Mesendoderm (in vitro differentiated cells): Measurements from ENCODE around the gene MAP4K1.
"Not testable (repeated sequence)": the region's sequence is repeated elsewhere in the genome, so short reads cannot be mapped to it uniquely, and the experiment has no call there.

Experiments used
- DNase-seq: peaks from one replicate; pipeline ENCODE4 v3.0.0; 2013
- H2AK5ac ChIP-seq: 2 replicates; pipeline ENCODE4 v1.6.1; 2013; ENCODE audit warnings: low read length, inconsistent platforms
- H2BK120ac ChIP-seq: 2 replicates; pipeline ENCODE4 v1.6.1; 2013; ENCODE audit warnings: low read depth, mild to moderate bottlenecking, low read length, moderate library complexity, mixed read lengths
- H2BK15ac ChIP-seq: replicated peaks from 2 replicates; pipeline ENCODE4 v1.6.1; 2013; ENCODE audit warnings: low read depth, mild to moderate bottlenecking, moderate library complexity
- H2BK5ac ChIP-seq: 2 replicates; pipeline ENCODE4 v1.6.1; 2013; ENCODE audit warnings: low read length, inconsistent platforms
- H3K18ac ChIP-seq: 2 replicates; pipeline ENCODE4 v1.6.1; 2013; ENCODE audit warnings: mild to moderate bottlenecking, low read length, mixed read lengths
- H3K23ac ChIP-seq: one replicate; pipeline ENCODE4 v1.6.1; 2013; ENCODE audit warnings: low read length
- H3K27ac ChIP-seq: 2 replicates; pipeline ENCODE4 v1.5.1; 2013; ENCODE audit warnings: low read depth, mild to moderate bottlenecking, inconsistent platforms, low read length, moderate library complexity
- H3K27me3 ChIP-seq: 2 replicates; pipeline ENCODE4 v1.6.1; 2013; ENCODE audit warnings: low read length, control low read depth, mild to moderate bottlenecking, inconsistent platforms; ENCODE audit not compliant: insufficient read depth, poor library complexity
- H3K36me3 ChIP-seq: 2 replicates; pipeline ENCODE4 v1.6.1; 2013; ENCODE audit warnings: low read length, inconsistent platforms; ENCODE audit not compliant: control insufficient read depth, insufficient read depth
- H3K4ac ChIP-seq: one replicate; pipeline ENCODE4 v1.6.1; 2013; ENCODE audit warnings: low read depth, mild to moderate bottlenecking, low read length, moderate library complexity
- H3K4me1 ChIP-seq: 2 replicates; pipeline ENCODE4 v1.6.1; 2013; ENCODE audit warnings: low read depth, low read length, inconsistent platforms; ENCODE audit not compliant: control insufficient read depth
- H3K4me2 ChIP-seq: 2 replicates; pipeline ENCODE4 v1.6.1; 2013; ENCODE audit warnings: low read length
- H3K4me3 ChIP-seq: 2 replicates; pipeline ENCODE4 v1.5.1; 2013; ENCODE audit warnings: mild to moderate bottlenecking, low read length
- H3K56ac ChIP-seq: one replicate; pipeline ENCODE4 v1.6.1; 2013; ENCODE audit warnings: low read length
- H3K79me1 ChIP-seq: 2 replicates; pipeline ENCODE4 v1.6.1; 2013; ENCODE audit warnings: low read length, inconsistent platforms
- H3K79me2 ChIP-seq: 2 replicates; pipeline ENCODE4 v1.6.1; 2013; ENCODE audit warnings: mild to moderate bottlenecking, low read length; ENCODE audit not compliant: control insufficient read depth, insufficient read depth
- H3K9ac ChIP-seq: 2 replicates; pipeline ENCODE4 v1.6.1; 2013; ENCODE audit warnings: low read length, inconsistent platforms
- H4K5ac ChIP-seq: one replicate; pipeline ENCODE4 v1.6.1; 2013; ENCODE audit warnings: low read length
- H4K8ac ChIP-seq: one replicate; pipeline ENCODE4 v1.6.1; 2013; ENCODE audit warnings: low read depth, mild to moderate bottlenecking, control low read depth, low read length, moderate library complexity
- WGBS: extraction: QIAGEN DNeasy Blood & Tissue Kit; methylation state at CpG from one replicate; pipeline ENCODE4 v1.1.7; 2013; ENCODE audit warnings: low lambda C conversion rate, missing lambda C conversion rate; ENCODE audit not compliant: insufficient coverage; ENCODE audit errors: extremely low coverage; 5-methylcytosine and 5-hydroxymethylcytosine counted together

MAP4K1 gene

GRCh38 chr19:38555200-38555599, 62.6 kb downstream of the MAP4K1 start:
- H3K4me2 ChIP-seq = no peak overlapping the region
- H2BK120ac ChIP-seq = no peak overlapping the region
- H4K8ac ChIP-seq = no peak overlapping the region
- no peak overlapping the region for H3K4ac ChIP-seq
- no peak overlapping the region for H3K18ac ChIP-seq
- no peak overlapping the region for H2AK5ac ChIP-seq
- no peak overlapping the region for H3K23ac ChIP-seq
- no peak overlapping the region for H3K27ac ChIP-seq
- WGBS = no CpG with 5 or more reads among the region's 8 CpGs
- no peak overlapping the region for H4K5ac ChIP-seq
- no peaks in the 10 kb centered on the region for H3K36me3 ChIP-seq
- H3K79me1 ChIP-seq = no peaks in the 10 kb centered on the region
- H3K56ac ChIP-seq = no peak overlapping the region
- H3K79me2 ChIP-seq = no peaks in the 10 kb centered on the region
- no peak overlapping the region for H3K4me3 ChIP-seq
- no peak overlapping the region for H2BK5ac ChIP-seq
- H3K4me1 ChIP-seq = no peaks in the 10 kb centered on the region
- H3K9ac ChIP-seq = no peak overlapping the region
- no peak overlapping the region for H2BK15ac ChIP-seq
- H3K27me3 ChIP-seq = no peaks in the 10 kb centered on the region
- DNase-seq = no peak

- H3K56ac ChIP-seq = no peak overlapping the region
- H3K4me3 ChIP-seq = no peak overlapping the region
- no peak overlapping the region for H3K4ac ChIP-seq
- no peaks in the 10 kb centered on the region for H3K79me2 ChIP-seq
- no peak overlapping the region for H4K8ac ChIP-seq
- no peaks in the 10 kb centered on the region for H3K27me3 ChIP-seq
- no peak overlapping the region for H3K18ac ChIP-seq
- DNase-seq = no peak
- no peak overlapping the region for H2BK15ac ChIP-seq
- no peaks in the 10 kb centered on the region for H3K79me1 ChIP-seq
- no peak overlapping the region for H4K5ac ChIP-seq
- no peaks in the 10 kb centered on the region for H3K36me3 ChIP-seq
- no peak overlapping the region for H3K9ac ChIP-seq
- no CpG with 5 or more reads among the region's 3 CpGs for WGBS
- H3K4me1 ChIP-seq = no peaks in the 10 kb centered on the region
- no peak overlapping the region for H2BK120ac ChIP-seq
- H2AK5ac ChIP-seq = no peak overlapping the region
- no peak overlapping the region for H3K27ac ChIP-seq
- no peak overlapping the region for H2BK5ac ChIP-seq
- no peak overlapping the region for H3K4me2 ChIP-seq
- H3K23ac ChIP-seq = no peak overlapping the region
These were observed 63.0 kb downstream of the MAP4K1 start for GRCh38 chr19:38554676-38555141.

- DNase-seq, H3K18ac ChIP-seq, H3K79me1 ChIP-seq, H3K23ac ChIP-seq, H3K4me1 ChIP-seq, H3K4ac ChIP-seq, H3K9ac ChIP-seq, H3K27me3 ChIP-seq, H3K36me3 ChIP-seq, H2BK5ac ChIP-seq, H4K8ac ChIP-seq, H3K56ac ChIP-seq, H3K4me3 ChIP-seq, H4K5ac ChIP-seq, H2AK5ac ChIP-seq, H3K27ac ChIP-seq, H3K4me2 ChIP-seq, H2BK120ac ChIP-seq, H2BK15ac ChIP-seq, H3K79me2 ChIP-seq: not testable (repeated sequence)
- WGBS = no CpG with 5 or more reads among the region's 1 CpG
These were observed 64.5 kb downstream of the MAP4K1 start for GRCh38 chr19:38553239-38553638.

GRCh38 chr19:38551450-38551813, 66.3 kb downstream of the MAP4K1 start:
- H3K27me3 ChIP-seq = no peaks in the 10 kb centered on the region

GRCh38 chr19:38550376-38550775, 67.4 kb downstream of the MAP4K1 start:
- Histone ChIP-seq H3K4me2 (no peak overlapping the region), H2AK5ac (no peak overlapping the region), H4K5ac (no peak overlapping the region), H3K4ac (no peak overlapping the region), H3K9ac (no peak overlapping the region), H3K56ac (no peak overlapping the region), H3K79me1 (no peaks in the 10 kb centered on the region), H3K4me1 (no peaks in the 10 kb centered on the region), H3K36me3 (no peaks in the 10 kb centered on the region), H3K27ac (no peak overlapping the region), H3K18ac (no peak overlapping the region), H3K4me3 (no peak overlapping the region), H3K23ac (no peak overlapping the region), H2BK5ac (no peak overlapping the region), H2BK120ac (no peak overlapping the region), H2BK15ac (no peak overlapping the region), H3K27me3 (no peaks in the 10 kb centered on the region), H4K8ac (no peak overlapping the region), H3K79me2 (no peaks in the 10 kb centered on the region)
- no CpG with 5 or more reads among the region's 3 CpGs for WGBS
- no peak for DNase-seq

More at GRCh38 chr19:38551450-38551813, 66.3 kb downstream of the MAP4K1 start:
- Histone ChIP-seq H3K4ac (no peak overlapping the region), H3K79me2 (no peaks in the 10 kb centered on the region), H3K4me3 (no peak overlapping the region), H4K8ac (no peak overlapping the region), H3K79me1 (no peaks in the 10 kb centered on the region), H2BK5ac (no peak overlapping the region), H2AK5ac (no peak overlapping the region), H2BK120ac (no peak overlapping the region), H2BK15ac (no peak overlapping the region), H3K9ac (no peak overlapping the region), H4K5ac (no peak overlapping the region), H3K4me2 (no peak overlapping the region), H3K18ac (no peak overlapping the region), H3K56ac (no peak overlapping the region), H3K36me3 (no peaks in the 10 kb centered on the region), H3K23ac (no peak overlapping the region), H3K27ac (no peak overlapping the region), H3K4me1 (no peaks in the 10 kb centered on the region)
- no CpG with 5 or more reads among the region's 6 CpGs for WGBS
- DNase-seq = no peak

DNA sequence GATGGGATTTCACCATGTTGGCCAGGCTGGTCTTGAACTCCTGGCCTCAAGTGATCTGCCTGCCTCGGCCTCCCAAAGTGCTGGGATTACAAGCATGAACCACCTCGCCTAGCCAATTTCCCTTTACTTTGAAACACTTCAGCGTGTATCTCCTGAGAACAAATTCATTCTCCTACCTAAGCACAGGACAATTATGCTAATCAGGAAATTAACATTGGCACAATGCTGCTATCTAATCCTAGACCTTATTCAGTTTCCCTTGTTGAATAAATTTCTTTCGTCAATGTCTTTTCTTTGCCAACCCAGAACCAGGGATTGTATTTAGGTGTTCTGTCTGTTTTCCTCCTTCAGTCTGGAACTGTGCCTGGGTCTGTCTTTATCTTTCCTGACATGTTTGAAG, 67.8 kb downstream of the MAP4K1 start:
- no peak overlapping the region for H4K5ac ChIP-seq
- no peak overlapping the region for H2BK15ac ChIP-seq
- no peak overlapping the region for H3K4me2 ChIP-seq
- no peaks in the 10 kb centered on the region for H3K4me1 ChIP-seq
- H3K27me3 ChIP-seq = no peaks in the 10 kb centered on the region
- no peak overlapping the region for H3K9ac ChIP-seq
- H3K79me1 ChIP-seq = no peaks in the 10 kb centered on the region
- no peak overlapping the region for H3K27ac ChIP-seq
- no peak overlapping the region for H3K4ac ChIP-seq
- no peak overlapping the region for H3K56ac ChIP-seq
- H3K18ac ChIP-seq = no peak overlapping the region
- H3K36me3 ChIP-seq = no peaks in the 10 kb centered on the region
- DNase-seq = no peak
- H3K4me3 ChIP-seq = no peak overlapping the region
- H3K23ac ChIP-seq = no peak overlapping the region
- H2BK5ac ChIP-seq = no peak overlapping the region
- no peak overlapping the region for H4K8ac ChIP-seq
- H2BK120ac ChIP-seq = no peak overlapping the region
- no peak overlapping the region for H2AK5ac ChIP-seq
- WGBS = no CpG with 5 or more reads among the region's 4 CpGs
- H3K79me2 ChIP-seq = no peaks in the 10 kb centered on the region
